Activated T-cell treated with anti-CD3 and anti-CD28 coated beads, Interleukin-2, amount 50 U/mL, for 4 hours (primary cell): ENCODE data around the gene LARGE1. TPM values are rescaled to one million over a fixed set of nuclear protein-coding genes. Genes with fewer than 3 reads are reported as not detected.

ENCODE experiments used
- ATAC-seq, 2 donors: fragments of 200-7000 bp; cut with Tn5 transposase; one replicate each; pipeline ENCODE4 v1.10.0; 2021
- DNase-seq: peaks from one replicate; pipeline ENCODE4 v3.0.0-alpha.2; 2020
- H3K27me3 Mint-ChIP-seq: one replicate; pipeline ENCODE4 v1.8.0; 2021; ENCODE audit warnings: low read depth, mixed read lengths
- H3K36me3 Mint-ChIP-seq: one replicate; pipeline ENCODE4 v1.8.0; 2022; ENCODE audit warnings: mixed read lengths; ENCODE audit not compliant: insufficient read depth
- H3K4me1 Mint-ChIP-seq: one replicate; pipeline ENCODE4 v1.8.0; 2021; ENCODE audit warnings: low read depth, mixed read lengths
- H3K4me3 Mint-ChIP-seq: one replicate; pipeline ENCODE4 v1.8.0; 2021; ENCODE audit warnings: mild to moderate bottlenecking, moderate library complexity, mixed read lengths
- H3K9me3 Mint-ChIP-seq: one replicate; pipeline ENCODE4 v1.8.0; 2021; ENCODE audit warnings: mixed read lengths
- total RNA-seq, 3 donors: library from RNA; stranded (reverse); gene quantifications; one replicate each; pipeline ENCODE4 v1.2.1, GENCODE V29; 2021

LARGE1 gene
- total RNA-seq, 3 donors from 2014 or later: 0.73 to 2.2 (median 1.0) TPM

DNA sequence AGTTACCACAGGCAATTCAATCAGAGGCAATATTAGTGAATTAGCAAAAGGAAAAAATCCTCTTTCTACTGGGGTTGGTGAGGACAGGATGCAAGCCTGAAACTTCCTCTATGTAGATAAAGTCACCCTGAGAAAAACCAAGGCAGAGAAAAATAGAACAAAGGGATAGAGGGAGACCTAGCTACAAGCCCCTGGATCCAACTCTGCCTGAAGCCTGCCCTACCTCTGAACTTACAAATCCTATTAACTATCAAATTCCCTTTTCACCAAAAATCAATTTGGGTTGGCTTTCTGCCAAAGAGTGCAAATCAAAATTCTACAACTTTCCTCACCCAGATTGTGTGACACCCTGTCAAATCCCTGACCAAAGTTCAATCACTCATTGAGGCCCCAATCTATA, 161.3 kb downstream of the LARGE1 start:
- Mint-ChIP-seq H3K9me3 (peaks cover 8% of the 10 kb centered on the region), H3K27me3 (no peaks in the 10 kb centered on the region), H3K36me3 (no peaks in the 10 kb centered on the region), H3K4me1 (no peaks in the 10 kb centered on the region), H3K4me3 (no peak overlapping the region)
- ATAC-seq (no peak), DNase-seq (no peak)

GRCh38 chr22:33757802-33758483, 162.3 kb downstream of the LARGE1 start:
- Mint-ChIP-seq H3K9me3 (peaks cover 11% of the 10 kb centered on the region), H3K27me3 (no peaks in the 10 kb centered on the region), H3K4me3 (no peak overlapping the region), H3K36me3 (no peaks in the 10 kb centered on the region), H3K4me1 (no peaks in the 10 kb centered on the region)
- DNase-seq (no peak), ATAC-seq (no peak)

GRCh38 chr22:33757041-33757801, 163.1 kb downstream of the LARGE1 start:
- DNase-seq (no peak), ATAC-seq (no peak)
- H3K36me3 Mint-ChIP-seq: no peaks in the 10 kb centered on the region
- peaks cover 11% of the 10 kb centered on the region for H3K9me3 Mint-ChIP-seq
- no peak overlapping the region for H3K4me3 Mint-ChIP-seq
- H3K4me1 Mint-ChIP-seq: no peaks in the 10 kb centered on the region
- H3K27me3 Mint-ChIP-seq: no peaks in the 10 kb centered on the region

GRCh38 chr22:33756508-33756949, 163.7 kb downstream of the LARGE1 start:
- no peaks in the 10 kb centered on the region for H3K27me3 Mint-ChIP-seq
- H3K9me3 Mint-ChIP-seq: peaks cover 11% of the 10 kb centered on the region
- no peaks in the 10 kb centered on the region for H3K4me1 Mint-ChIP-seq
- ATAC-seq (no peak), DNase-seq (no peak)
- no peaks in the 10 kb centered on the region for H3K36me3 Mint-ChIP-seq
- H3K4me3 Mint-ChIP-seq: no peak overlapping the region

GRCh38 chr22:33748714-33749113, 171.6 kb downstream of the LARGE1 start:
- Mint-ChIP-seq H3K27me3 (no peaks in the 10 kb centered on the region), H3K36me3 (no peaks in the 10 kb centered on the region), H3K4me1 (no peaks in the 10 kb centered on the region), H3K4me3 (no peak overlapping the region), H3K9me3 (peaks cover 14% of the 10 kb centered on the region)
- no peak for ATAC-seq
- no peak for DNase-seq

DNA sequence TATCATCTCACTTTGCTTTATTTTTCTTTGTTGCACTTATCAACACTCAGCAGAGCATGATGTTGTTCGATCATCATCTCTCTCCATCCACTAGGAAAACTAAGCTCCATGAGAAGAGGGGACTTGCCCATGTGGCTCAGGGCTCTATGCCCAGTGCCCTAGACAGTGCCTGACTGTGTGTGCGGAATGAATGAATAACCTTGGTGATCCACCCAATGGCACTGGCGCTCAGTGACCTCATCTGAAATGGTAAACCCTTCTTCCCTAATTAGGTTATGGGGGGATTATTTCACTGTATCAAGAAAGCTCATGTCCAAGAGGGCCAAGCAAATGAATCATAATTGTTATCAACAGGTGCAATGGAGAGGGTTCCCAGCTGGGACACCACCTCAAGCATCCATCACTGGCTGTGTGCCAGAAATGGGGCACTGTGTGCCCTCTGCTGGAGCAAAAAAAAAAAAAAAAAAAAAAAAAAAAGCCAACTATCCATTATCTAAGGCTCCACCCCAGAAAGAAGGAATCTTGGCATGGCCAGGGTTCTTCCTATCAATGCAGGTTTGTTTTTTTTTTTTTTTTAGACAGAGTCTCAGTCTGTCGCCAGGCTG, 172.6 kb downstream of the LARGE1 start:
- H3K27me3 Mint-ChIP-seq: no peaks in the 10 kb centered on the region
- DNase-seq: no peak
- ATAC-seq: no peak
- H3K36me3 Mint-ChIP-seq: no peaks in the 10 kb centered on the region
- peaks cover 11% of the 10 kb centered on the region for H3K9me3 Mint-ChIP-seq
- no peak overlapping the region for H3K4me3 Mint-ChIP-seq
- H3K4me1 Mint-ChIP-seq: no peaks in the 10 kb centered on the region

DNA sequence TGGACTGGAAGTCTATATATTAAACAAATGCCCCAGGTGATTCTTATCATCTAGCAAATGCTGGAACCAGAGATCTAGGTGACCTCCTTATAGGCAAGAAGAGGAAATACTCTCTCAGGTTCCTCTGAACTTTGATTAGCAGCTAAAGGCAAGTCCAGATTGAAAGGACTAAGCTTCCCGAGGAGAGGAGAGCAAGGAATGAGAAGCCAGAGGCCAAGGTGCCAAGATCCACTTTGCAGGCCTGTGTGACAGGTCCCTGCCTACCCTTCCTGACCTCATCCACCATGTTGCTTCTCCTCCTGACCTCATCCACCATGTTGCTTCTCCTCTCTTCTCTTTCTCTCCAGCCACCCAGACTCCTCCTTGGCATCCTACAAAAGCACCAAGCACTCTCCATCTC, 173.2 kb downstream of the LARGE1 start:
- DNase-seq: no peak
- ATAC-seq: no peak

DNA sequence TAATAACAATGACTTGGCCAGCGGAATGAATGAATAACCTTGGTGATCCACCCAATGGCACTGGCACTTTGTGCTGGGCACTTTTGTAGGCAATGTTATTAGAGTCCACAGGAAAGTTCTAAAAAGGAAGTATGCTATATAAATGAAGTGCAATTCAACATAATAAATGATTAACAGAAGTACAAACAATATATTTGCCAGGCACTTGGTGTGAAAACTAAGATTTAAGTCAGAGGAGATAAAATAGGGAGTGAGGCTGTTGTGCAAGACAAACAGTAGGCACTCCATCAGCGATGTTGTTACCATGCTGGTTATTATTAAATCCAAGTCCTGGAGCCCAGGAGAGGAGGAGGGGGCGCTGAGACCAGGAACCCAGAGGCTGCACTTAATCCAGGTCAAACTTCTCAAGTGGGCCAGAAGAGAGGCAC, 173.8 kb downstream of the LARGE1 start:
- no peaks in the 10 kb centered on the region for H3K4me1 Mint-ChIP-seq
- ATAC-seq: no peak
- no peak overlapping the region for H3K4me3 Mint-ChIP-seq
- H3K27me3 Mint-ChIP-seq: no peaks in the 10 kb centered on the region
- no peak for DNase-seq
- H3K36me3 Mint-ChIP-seq: no peaks in the 10 kb centered on the region
- peaks cover 11% of the 10 kb centered on the region for H3K9me3 Mint-ChIP-seq

More for the DNA sequence above, 173.2 kb downstream of the LARGE1 start:
- Mint-ChIP-seq H3K36me3 (no peaks in the 10 kb centered on the region), H3K9me3 (peaks cover 11% of the 10 kb centered on the region), H3K4me3 (no peak overlapping the region), H3K27me3 (no peaks in the 10 kb centered on the region), H3K4me1 (no peaks in the 10 kb centered on the region)

DNA sequence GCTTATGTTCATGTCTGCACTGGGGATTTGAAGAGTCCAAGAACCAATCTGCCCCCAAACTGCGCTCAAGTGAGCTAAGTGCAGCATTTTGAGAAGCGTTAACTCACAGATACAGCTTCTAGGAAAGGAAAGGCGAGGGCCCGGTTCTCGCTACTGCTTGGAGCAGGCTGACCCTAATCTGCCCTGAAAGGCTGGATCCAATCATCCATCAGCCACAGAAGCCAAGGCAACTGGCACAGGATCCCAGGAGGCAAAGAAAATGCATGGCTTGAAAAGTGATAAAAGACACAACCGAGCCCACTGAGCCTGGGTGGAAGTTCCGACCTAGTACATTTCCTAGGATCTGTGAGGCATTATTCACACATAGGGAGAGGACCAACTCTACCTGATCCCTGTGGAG, 174.8 kb downstream of the LARGE1 start:
- no peak for ATAC-seq
- DNase-seq: no peak
- no peaks in the 10 kb centered on the region for H3K36me3 Mint-ChIP-seq

GRCh38 chr22:33743756-33744155, 176.5 kb downstream of the LARGE1 start:
- no peaks in the 10 kb centered on the region for H3K36me3 Mint-ChIP-seq
- ATAC-seq: no peak
- no peaks in the 10 kb centered on the region for H3K27me3 Mint-ChIP-seq
- H3K4me1 Mint-ChIP-seq: no peaks in the 10 kb centered on the region
- H3K9me3 Mint-ChIP-seq: peaks cover 3% of the 10 kb centered on the region
- H3K4me3 Mint-ChIP-seq: no peak overlapping the region
- no peak for DNase-seq

More for the DNA sequence above, 174.8 kb downstream of the LARGE1 start:
- Mint-ChIP-seq H3K4me3 (no peak overlapping the region), H3K9me3 (peaks cover 11% of the 10 kb centered on the region), H3K27me3 (no peaks in the 10 kb centered on the region), H3K4me1 (no peaks in the 10 kb centered on the region)

- Mint-ChIP-seq H3K36me3 (no peaks in the 10 kb centered on the region), H3K9me3 (no peaks in the 10 kb centered on the region), H3K4me3 (no peak overlapping the region), H3K4me1 (no peaks in the 10 kb centered on the region), H3K27me3 (no peaks in the 10 kb centered on the region)
- DNase-seq: no peak
- no peak for ATAC-seq
Measured at GRCh38 chr22:33741025-33741424, 179.3 kb downstream of the LARGE1 start.

- no peaks in the 10 kb centered on the region for H3K4me1 Mint-ChIP-seq
Measured at GRCh38 chr22:33739516-33739915, 180.8 kb downstream of the LARGE1 start.

GRCh38 chr22:33737662-33738061, 182.6 kb downstream of the LARGE1 start:
- no peak overlapping the region for H3K4me3 Mint-ChIP-seq

More at GRCh38 chr22:33739516-33739915, 180.8 kb downstream of the LARGE1 start:
- H3K9me3 Mint-ChIP-seq: no peaks in the 10 kb centered on the region
- H3K27me3 Mint-ChIP-seq: no peaks in the 10 kb centered on the region
- DNase-seq: no peak
- H3K36me3 Mint-ChIP-seq: no peaks in the 10 kb centered on the region
- no peak overlapping the region for H3K4me3 Mint-ChIP-seq
- ATAC-seq: no peak

DNA sequence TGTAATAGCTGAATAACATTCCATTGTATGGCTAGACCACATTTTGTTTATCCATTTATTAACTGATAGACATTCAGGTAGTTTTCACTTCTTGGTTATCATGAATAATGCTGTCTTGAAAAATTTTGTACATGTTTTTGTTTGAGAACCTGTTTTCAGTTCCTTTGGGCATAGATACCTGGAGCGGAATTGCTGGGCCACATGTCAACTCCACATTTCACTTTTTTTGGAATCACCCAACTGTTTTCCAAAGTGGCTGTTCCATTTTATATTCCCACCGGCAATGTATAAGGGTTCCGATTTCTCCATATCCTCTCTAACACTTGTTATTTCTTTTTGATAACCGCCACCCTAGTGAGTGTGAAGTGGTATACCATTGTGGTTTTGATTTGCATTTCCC, 184.3 kb downstream of the LARGE1 start:
- no peaks in the 10 kb centered on the region for H3K9me3 Mint-ChIP-seq
- H3K4me3 Mint-ChIP-seq: no peak overlapping the region

More at GRCh38 chr22:33737662-33738061, 182.6 kb downstream of the LARGE1 start:
- H3K36me3 Mint-ChIP-seq: no peaks in the 10 kb centered on the region
- no peaks in the 10 kb centered on the region for H3K4me1 Mint-ChIP-seq
- no peaks in the 10 kb centered on the region for H3K9me3 Mint-ChIP-seq
- DNase-seq (no peak), ATAC-seq (no peak)
- no peaks in the 10 kb centered on the region for H3K27me3 Mint-ChIP-seq

More for the DNA sequence above, 184.3 kb downstream of the LARGE1 start:
- Mint-ChIP-seq H3K36me3 (no peaks in the 10 kb centered on the region), H3K4me1 (no peaks in the 10 kb centered on the region), H3K27me3 (no peaks in the 10 kb centered on the region)
- no peak for DNase-seq
- ATAC-seq: no peak
